Neural cell (in vitro differentiated cells): ENCODE data around the gene TRAPPC2L. TPM values are rescaled to one million over a fixed set of nuclear protein-coding genes. Genes with fewer than 3 reads are reported as not detected.
"Not testable (repeated sequence)": the region's sequence is repeated elsewhere in the genome, so short reads cannot be mapped to it uniquely, and the experiment has no call there.

ENCODE experiments used
- H2AFZ ChIP-seq: fragments of 200-600, 300-800 bp; sonication (generic), shearing (Covaris generic); 2 replicates; pipeline ENCODE4 v1.6.0; 2014; ENCODE audit warnings: low read depth, mild to moderate bottlenecking, antibody characterized with exemption, low read length, moderate library complexity
- H3F3A ChIP-seq: fragments of 200-600 bp; shearing (Covaris generic); 2 replicates; pipeline ENCODE4 v1.6.1; 2016; ENCODE audit warnings: mild to moderate bottlenecking, moderate library complexity, mixed read lengths, antibody characterized with exemption, low read length; ENCODE audit not compliant: insufficient read depth, poor library complexity, severe bottlenecking
- H3K27ac ChIP-seq: fragments of 200-600, 300-800 bp; sonication (generic), shearing (Covaris generic); 2 replicates; pipeline ENCODE4 v1.5.1; 2014; ENCODE audit warnings: mild to moderate bottlenecking, low read length, moderate library complexity
- H3K27me3 ChIP-seq: fragments of 300-800, 200-600 bp; sonication (generic), shearing (Covaris generic); 2 replicates; pipeline ENCODE4 v1.6.0; 2014; ENCODE audit warnings: mild to moderate bottlenecking, low read depth, low read length, moderate library complexity; ENCODE audit not compliant: insufficient read depth
- H3K36me3 ChIP-seq: fragments of 300-800, 200-600 bp; sonication (generic), shearing (Covaris generic); 2 replicates; pipeline ENCODE4 v1.5.1; 2014; ENCODE audit warnings: mild to moderate bottlenecking, antibody characterized with exemption, low read length, moderate library complexity; ENCODE audit not compliant: insufficient read depth
- H3K4me2 ChIP-seq: fragments of 300-800, 200-600 bp; sonication (generic), shearing (Covaris generic); 2 replicates; pipeline ENCODE4 v1.6.0; 2014; ENCODE audit warnings: mild to moderate bottlenecking, low read length
- H3K4me3 ChIP-seq: fragments of 300-800, 200-600 bp; sonication (generic), shearing (Covaris generic); 2 replicates; pipeline ENCODE4 v1.5.1; 2014; ENCODE audit warnings: mild to moderate bottlenecking, low read length, moderate library complexity
- H3K79me2 ChIP-seq: fragments of 200-600 bp; shearing (Covaris generic); replicated peaks from 2 replicates; pipeline ENCODE4 v1.6.0; 2014; ENCODE audit warnings: mild to moderate bottlenecking, low read length, moderate library complexity; ENCODE audit not compliant: insufficient read depth
- H3K9ac ChIP-seq: fragments of 300-800, 200-600 bp; sonication (generic), shearing (Covaris generic); 2 replicates; pipeline ENCODE4 v1.6.1; 2016; ENCODE audit warnings: mild to moderate bottlenecking, low read length, mixed read lengths
- H3K9me2 ChIP-seq: fragments of 200-600 bp; shearing (Covaris generic); 2 replicates; pipeline ENCODE4 v1.6.1; 2016; ENCODE audit warnings: mild to moderate bottlenecking, low read length, mixed read lengths; ENCODE audit not compliant: insufficient read depth
- H3K9me3 ChIP-seq: fragments of 200-600, 300-800 bp; sonication (generic), shearing (Covaris generic); 2 replicates; pipeline ENCODE4 v1.6.1; 2016; ENCODE audit warnings: mild to moderate bottlenecking, mixed run types, low read length, moderate library complexity, mixed read lengths
- H4K20me1 ChIP-seq: fragments of 200-600 bp; shearing (Covaris generic); 2 replicates; pipeline ENCODE4 v1.6.1; 2016; ENCODE audit warnings: mild to moderate bottlenecking, mixed run types; ENCODE audit not compliant: insufficient read depth
- CTCF ChIP-seq: fragments of 450-650 bp; IDR thresholded peaks from 2 replicates; pipeline ENCODE4 v1.5.1; 2014; ENCODE audit warnings: antibody characterized with exemption, mild to moderate bottlenecking, moderate library complexity; ENCODE audit not compliant: poor library complexity, severe bottlenecking
- EZH2 ChIP-seq: fragments of 200-600, 300-800 bp; shearing (Covaris generic), sonication (generic); IDR thresholded peaks from 2 replicates; pipeline ENCODE4 v1.6.1; 2014; ENCODE audit warnings: antibody characterized with exemption, low read length, borderline replicate concordance, mild to moderate bottlenecking; ENCODE audit not compliant: insufficient read depth, poor library complexity, severe bottlenecking
- MXI1 ChIP-seq: fragments of 450-650 bp; conservative IDR thresholded peaks from 2 replicates; pipeline ENCODE4 v1.6.1; 2014; ENCODE audit warnings: antibody characterized with exemption, mild to moderate bottlenecking; ENCODE audit not compliant: poor library complexity, severe bottlenecking
- POLR2AphosphoS5 ChIP-seq: IDR thresholded peaks from 2 replicates; pipeline ENCODE4 v1.6.1; 2012
- SMC3 ChIP-seq: fragments of 450-650 bp; conservative IDR thresholded peaks from 2 replicates; pipeline ENCODE4 v1.6.1; 2014; ENCODE audit warnings: antibody characterized with exemption, mild to moderate bottlenecking, moderate library complexity; ENCODE audit not compliant: poor library complexity
- TAF1 ChIP-seq: IDR thresholded peaks from 2 replicates; pipeline ENCODE4 v1.6.1; 2012; ENCODE audit warnings: low read depth
- polyA plus RNA-seq: library from polyadenylated mRNA; depleted of rRNA; stranded (reverse); fragments of >200 nt; gene quantifications from 2 replicates; pipeline ENCODE4 v1.2.3, GENCODE V29; 2014

TRAPPC2L gene
- polyA plus RNA-seq, 1 donor from 2014 or later, result 70.2 TPM

- no peak overlapping the region for H3K27ac ChIP-seq
- H3K36me3 ChIP-seq, result no peaks in the 10 kb centered on the region
- H3K9me3 ChIP-seq, result no peaks in the 10 kb centered on the region
These were observed 35.6 kb upstream of the TRAPPC2L start for GRCh38 chr16:88821168-88821850.

GRCh38 chr16:88822281-88823040, 34.5 kb upstream of the TRAPPC2L start:
- H3F3A ChIP-seq, result no peaks in the 10 kb centered on the region
- H3K27ac ChIP-seq, result no peak overlapping the region
- no peak overlapping the region for H3K9ac ChIP-seq
- H2AFZ ChIP-seq, result no peak overlapping the region
- H3K9me3 ChIP-seq, result no peaks in the 10 kb centered on the region
- H3K4me2 ChIP-seq, result no peak overlapping the region
- no peaks in the 10 kb centered on the region for H4K20me1 ChIP-seq
- no peaks in the 10 kb centered on the region for H3K27me3 ChIP-seq
- H3K9me2 ChIP-seq, result no peaks in the 10 kb centered on the region
- H3K79me2 ChIP-seq, result no peaks in the 10 kb centered on the region
- H3K36me3 ChIP-seq, result no peaks in the 10 kb centered on the region
- TF ChIP-seq CTCF (no peak), SMC3 (no peak), MXI1 (no peak)
- no peak overlapping the region for H3K4me3 ChIP-seq

More at GRCh38 chr16:88821168-88821850, 35.6 kb upstream of the TRAPPC2L start:
- H2AFZ ChIP-seq, result no peak overlapping the region
- no peak overlapping the region for H3K4me2 ChIP-seq
- no peaks in the 10 kb centered on the region for H3K9me2 ChIP-seq
- H3F3A ChIP-seq, result no peaks in the 10 kb centered on the region
- TF ChIP-seq EZH2, result no peak
- TF ChIP-seq TAF1, result no peak
- no peak for TF ChIP-seq POLR2AphosphoS5
- no peak overlapping the region for H3K9ac ChIP-seq
- H4K20me1 ChIP-seq, result no peaks in the 10 kb centered on the region
- no peaks in the 10 kb centered on the region for H3K79me2 ChIP-seq
- H3K4me3 ChIP-seq, result no peak overlapping the region
- H3K27me3 ChIP-seq, result no peaks in the 10 kb centered on the region

GRCh38 chr16:88823646-88824045, 33.3 kb upstream of the TRAPPC2L start:
- H3K9me2 ChIP-seq, H3K36me3 ChIP-seq, H3K9me3 ChIP-seq: not testable (repeated sequence)

More at GRCh38 chr16:88823646-88824045, 33.3 kb upstream of the TRAPPC2L start:
- H3K9ac ChIP-seq, H3K4me2 ChIP-seq, H3K27ac ChIP-seq, H3K27me3 ChIP-seq, H3K4me3 ChIP-seq, H2AFZ ChIP-seq, H4K20me1 ChIP-seq, H3K79me2 ChIP-seq, H3F3A ChIP-seq: not testable (repeated sequence)
